GM12864 (cell line): ENCODE data around the gene CDK15.

Experiments
- DNase-seq: peaks from one replicate; pipeline ENCODE4 v3.0.0-alpha.2; 2011; ENCODE audit warnings: low read depth
- H3K4me3 ChIP-seq: 2 replicates; pipeline ENCODE4 v1.5.1; 2011; ENCODE audit warnings: mild to moderate bottlenecking, low read depth, low read length, control low read depth
- CTCF ChIP-seq: IDR thresholded peaks from 2 replicates; pipeline ENCODE4 v1.5.1; 2011; ENCODE audit warnings: low read depth, mild to moderate bottlenecking, moderate library complexity, low read length, control low read depth, inconsistent platforms; ENCODE audit errors: missing control alignments

CDK15 gene

GRCh38 chr2:201931951-201932350, 125.6 kb downstream of the CDK15 start:
- H3K4me3 ChIP-seq, result no peak overlapping the region
- no peak for TF ChIP-seq CTCF
- DNase-seq, result no peak

- no peak overlapping the region for H3K4me3 ChIP-seq
- DNase-seq, result no peak
- no peak for TF ChIP-seq CTCF
Observed at GRCh38 chr2:201932511-201932910, 126.2 kb downstream of the CDK15 start.

- TF ChIP-seq CTCF, result no peak
- DNase-seq, result no peak
- H3K4me3 ChIP-seq, result no peak overlapping the region
Observed at GRCh38 chr2:201933792-201934237, 127.5 kb downstream of the CDK15 start.

GRCh38 chr2:201936817-201937216, 130.5 kb downstream of the CDK15 start:
- DNase-seq, result no peak
- no peak for TF ChIP-seq CTCF
- H3K4me3 ChIP-seq, result no peak overlapping the region

- DNase-seq, result no peak
- no peak overlapping the region for H3K4me3 ChIP-seq
- no peak for TF ChIP-seq CTCF
Observed at GRCh38 chr2:201937343-201937742, 131.0 kb downstream of the CDK15 start.

GRCh38 chr2:201938156-201938775, 131.9 kb downstream of the CDK15 start:
- H3K4me3 ChIP-seq, result no peak overlapping the region
- no peak for TF ChIP-seq CTCF
- DNase-seq, result no peak

- no peak for TF ChIP-seq CTCF
- no peak for DNase-seq
- H3K4me3 ChIP-seq, result no peak overlapping the region
Observed at GRCh38 chr2:201938781-201939180, 132.4 kb downstream of the CDK15 start.
